ENCODE results near the gene TJP1. TPM values are rescaled to one million over a fixed set of nuclear protein-coding genes. Genes with fewer than 3 reads are reported as not detected.
A peak's percentile ranks its signal among the peaks of the same experiment; 100 is the strongest.

The TJP1 gene
- total RNA-seq (2014; rRNA removed) (67.0 and 102 TPM in 2 replicates), Bru-seq, nascent RNA (percentile 96 among the genes with signal in this experiment), BruChase-seq, experiment 1, labeled RNA remaining after a 6-hour chase (percentile 91 among the genes with signal in this experiment), BruChase-seq, experiment 2, labeled RNA remaining after a 2-hour chase (percentile 94 among the genes with signal in this experiment)
- long read RNA-seq, transcript TJP1-203 (4 exons, 1,032 nt), result major isoform, 5 of 69 reads
- long read RNA-seq, partial matches to known transcripts, result 49 of 69 reads
- long read RNA-seq, other reads (novel, unspliced or antisense), result 14 of 69 reads

DNA sequence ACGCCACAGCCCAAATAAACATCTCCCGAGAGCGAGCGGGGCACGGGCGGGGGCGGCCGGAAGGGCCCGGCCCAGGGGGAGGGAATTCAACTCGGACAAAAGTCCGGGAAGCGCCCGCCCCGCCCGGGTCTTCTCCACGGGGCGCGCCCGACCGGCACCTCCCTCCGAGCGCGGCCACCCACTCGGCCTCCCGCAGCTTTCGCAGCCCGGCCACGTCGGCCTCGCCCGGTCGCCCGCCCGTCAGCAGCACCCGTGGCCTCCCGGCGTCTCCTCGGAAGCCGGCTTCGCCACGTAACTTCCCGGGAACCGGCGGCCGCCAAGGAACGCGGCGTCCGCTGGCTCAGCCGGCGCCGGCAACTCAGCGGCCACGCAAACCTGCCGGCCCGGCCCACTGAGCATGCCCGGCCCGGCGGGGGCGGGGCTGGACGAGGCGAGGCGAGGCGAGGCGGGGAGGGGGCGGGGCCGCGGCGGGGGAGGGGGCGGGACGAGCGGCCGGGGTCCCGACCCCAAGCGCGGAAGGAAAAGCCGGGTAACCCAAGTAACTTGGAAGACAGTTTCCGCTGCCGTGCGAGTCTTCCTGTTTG is at the start of gene TJP1:
TSS of gene TJP1 (minus strand) at position 369 of the 584 bp plus-strand sequence. CDS start 440 bp downstream, outside the sequence.
- H3K4me1 ChIP-seq (ENCODE audit: insufficient read depth, low read length), result peaks cover 33% of the 10 kb centered on the region
- no peaks in the 10 kb centered on the region for H3K9me3 ChIP-seq (ENCODE audit: low read length)
- H3K4me3 ChIP-seq (ENCODE audit: low read length), result peak within 1 kb of the TSS; percentile 95
- peak within 1 kb of the TSS; percentile 99 for H3K4me2 ChIP-seq (ENCODE audit: low read length)
- DNase-seq (peak; percentile 87), ATAC-seq (peak; percentile 77)
- TF ChIP-seq EZH2 (IDR thresholded peaks at IDR 0.05; ENCODE audit: low read length, unreplicated experiment), result no peak
- TF ChIP-seq CTCF (conservative IDR thresholded peaks at IDR 0.05; ENCODE audit: low read depth, low read length), result no peak
- TF ChIP-seq EZH2phosphoT487 (IDR thresholded peaks at IDR 0.05; ENCODE audit: borderline replicate concordance, low read length), result no peak
- H4K20me1 ChIP-seq (ENCODE audit: low read length), result peaks cover 32% of the 10 kb centered on the region
- CTCF ChIA-PET, result interaction anchor here (1.2 kb wide), 1 partner anchor 104 kb away, joined by 5 read pairs; no protein-coding TSS in a partner anchor
- H3K36me3 ChIP-seq (ENCODE audit: low read depth, low read length), result no peaks in the 10 kb centered on the region
- BruUV-seq (replicated peaks), result no TSS peak
- intact Hi-C loops (cut with micrococcal nuclease), result no loop called here
- peak within 1 kb of the TSS; percentile 93 for H3K9ac ChIP-seq (ENCODE audit: low read length)
- no peaks in the 10 kb centered on the region for H3K9me2 ChIP-seq (replicated peaks; ENCODE audit: low read length)
- H3K79me2 ChIP-seq (ENCODE audit: low read length), result peaks cover 43% of the 10 kb centered on the region
- H3F3A ChIP-seq (ENCODE audit: low read length, unreplicated experiment), result no peaks in the 10 kb centered on the region
- H2AFZ ChIP-seq (ENCODE audit: low read length), result peak within 1 kb of the TSS; percentile 99
- H3K27me3 ChIP-seq (ENCODE audit: low read length), result no peaks in the 10 kb centered on the region
- peak within 1 kb of the TSS; percentile 88 for H3K27ac ChIP-seq (ENCODE audit: low read length)
- POLR2A ChIA-PET (ENCODE audit: unreplicated experiment), result interaction anchor here (0.6 to 1.0 kb wide), 4 partner anchors 37 to 104 kb away, joined by 3 to 6 read pairs (median 4); no protein-coding TSS in a partner anchor

- no peaks in the 10 kb centered on the region for H3K9me3 ChIP-seq (ENCODE audit: low read length)
- no peaks in the 10 kb centered on the region for H3K4me1 ChIP-seq (ENCODE audit: insufficient read depth, low read length)
- ATAC-seq (no peak), DNase-seq (no peak)
- no peak overlapping the region for H3K4me2 ChIP-seq (ENCODE audit: low read length)
- ChIA-PET POLR2A (ENCODE audit: unreplicated experiment) (no interaction called here), CTCF (no interaction called here)
- H3K27ac ChIP-seq (ENCODE audit: low read length), result no peak overlapping the region
- intact Hi-C loops (cut with micrococcal nuclease), result no loop called here
- no peak overlapping the region for H2AFZ ChIP-seq (ENCODE audit: low read length)
- no peaks in the 10 kb centered on the region for H3K79me2 ChIP-seq (ENCODE audit: low read length)
- H3K36me3 ChIP-seq (ENCODE audit: low read depth, low read length), result no peaks in the 10 kb centered on the region
- H3K4me3 ChIP-seq (ENCODE audit: low read length), result no peak overlapping the region
- H3K27me3 ChIP-seq (ENCODE audit: low read length), result no peaks in the 10 kb centered on the region
- H3K9ac ChIP-seq (ENCODE audit: low read length), result no peak overlapping the region
- H3K9me2 ChIP-seq (replicated peaks; ENCODE audit: low read length), result no peaks in the 10 kb centered on the region
- BruUV-seq (replicated peaks), result no TSS peak
- H3F3A ChIP-seq (ENCODE audit: low read length, unreplicated experiment), result no peaks in the 10 kb centered on the region
- no peaks in the 10 kb centered on the region for H4K20me1 ChIP-seq (ENCODE audit: low read length)
- TF ChIP-seq CTCF (conservative IDR thresholded peaks at IDR 0.05; ENCODE audit: low read depth, low read length) (no peak), EZH2 (IDR thresholded peaks at IDR 0.05; ENCODE audit: low read length, unreplicated experiment) (no peak), EZH2phosphoT487 (IDR thresholded peaks at IDR 0.05; ENCODE audit: borderline replicate concordance, low read length) (no peak)
Measured at GRCh38 chr15:29871401-29871800, 49.1 kb upstream of the TJP1 start.

All from PC-3 (cell line).